MM.1S (cell line): ENCODE measurements around the gene TBC1D8B.

Experiments used
- CTCF ChIP-seq: fragments of 300-600 bp; sonication (generic); IDR thresholded peaks from 2 replicates; pipeline ENCODE4 v1.5.1; 2016; ENCODE audit warnings: antibody characterized with exemption, low read length, mixed read lengths
- EZH2 ChIP-seq: fragments of 300-600 bp; sonication (generic); optimal IDR thresholded peaks from 2 replicates; pipeline ENCODE3; 2017; ENCODE audit warnings: low read depth, mild to moderate bottlenecking, antibody characterized with exemption, low read length, mixed read lengths

GRCh38 chrX:106889468-106889867 is 87.0 kb downstream of the TBC1D8B start:
- TF ChIP-seq CTCF (no peak), EZH2 (no peak)
